Right lobe of liver (tissue), 4 donors: Measurements from ENCODE around the gene PRKCB.

Experiments used
- POLR2A ChIP-seq: fragments of 450-650 bp; IDR thresholded peaks from one replicate; pipeline ENCODE4 v1.6.1; 2017; ENCODE audit warnings: antibody characterized with exemption, mild to moderate bottlenecking
- TF ChIP-seq, protein P1 (sequence below), 4 donors: fragments of 200-600 bp in 3 of 4; fragments of 450-650 bp in 1 of 4; IDR thresholded peaks; one replicate each; pipeline versions ENCODE4 v1.5.1 to v1.8.0; 2016 to 2022; ENCODE audit warnings: antibody characterized with exemption in 4 of 4, mild to moderate bottlenecking in 2 of 4
- donor health status: DM: no; HTN: no; CAD: no.
- donor health status: DM: no; HTN: no; CAD: no.
- donor health status: DM: no; HTN: yes; CAD: no.

DNA sequence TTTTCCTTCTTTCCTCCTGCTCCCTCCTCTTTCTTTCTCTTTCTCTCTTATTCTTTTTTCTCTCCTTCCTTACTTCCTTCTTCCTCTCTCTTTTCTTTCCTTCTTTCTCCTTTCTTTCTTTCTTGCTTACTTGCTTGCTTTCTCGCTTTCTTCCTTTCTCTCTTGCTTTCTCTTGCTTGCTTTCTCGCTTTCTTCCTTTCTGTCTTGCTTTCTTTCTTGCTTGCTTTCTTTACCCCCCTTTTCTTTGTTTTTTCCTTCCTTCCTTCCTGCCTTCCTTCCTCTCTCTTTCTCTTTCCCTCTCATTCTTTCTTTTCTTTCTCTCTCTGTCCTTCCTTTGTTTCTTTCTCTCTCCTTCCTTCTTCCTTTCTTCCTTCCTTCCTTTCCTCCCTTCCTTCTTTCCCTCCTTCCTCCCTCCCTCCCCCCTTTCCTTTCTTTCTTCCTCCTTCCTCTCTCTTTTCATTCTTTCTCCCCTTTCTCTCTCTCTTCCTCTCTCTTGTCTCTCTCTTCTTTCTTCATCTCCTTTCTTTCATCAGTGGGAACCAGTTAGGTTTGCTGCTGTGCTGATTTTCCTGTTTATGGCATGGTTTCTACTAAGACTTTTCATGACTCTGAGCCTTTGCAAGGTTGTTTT is 277.4 kb downstream of the PRKCB start:
- TF ChIP-seq, protein P1, sequence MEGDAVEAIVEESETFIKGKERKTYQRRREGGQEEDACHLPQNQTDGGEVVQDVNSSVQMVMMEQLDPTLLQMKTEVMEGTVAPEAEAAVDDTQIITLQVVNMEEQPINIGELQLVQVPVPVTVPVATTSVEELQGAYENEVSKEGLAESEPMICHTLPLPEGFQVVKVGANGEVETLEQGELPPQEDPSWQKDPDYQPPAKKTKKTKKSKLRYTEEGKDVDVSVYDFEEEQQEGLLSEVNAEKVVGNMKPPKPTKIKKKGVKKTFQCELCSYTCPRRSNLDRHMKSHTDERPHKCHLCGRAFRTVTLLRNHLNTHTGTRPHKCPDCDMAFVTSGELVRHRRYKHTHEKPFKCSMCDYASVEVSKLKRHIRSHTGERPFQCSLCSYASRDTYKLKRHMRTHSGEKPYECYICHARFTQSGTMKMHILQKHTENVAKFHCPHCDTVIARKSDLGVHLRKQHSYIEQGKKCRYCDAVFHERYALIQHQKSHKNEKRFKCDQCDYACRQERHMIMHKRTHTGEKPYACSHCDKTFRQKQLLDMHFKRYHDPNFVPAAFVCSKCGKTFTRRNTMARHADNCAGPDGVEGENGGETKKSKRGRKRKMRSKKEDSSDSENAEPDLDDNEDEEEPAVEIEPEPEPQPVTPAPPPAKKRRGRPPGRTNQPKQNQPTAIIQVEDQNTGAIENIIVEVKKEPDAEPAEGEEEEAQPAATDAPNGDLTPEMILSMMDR (IDR thresholded peaks at IDR 0.05), result no peak
- no peak for TF ChIP-seq POLR2A
